GM18861 (cell line): ENCODE data around the gene MRFAP1.
"Not testable (repeated sequence)": the region's sequence is repeated elsewhere in the genome, so short reads cannot be mapped to it uniquely, and the experiment has no call there.

ENCODE experiments used
- ATAC-seq: cut with Tn5 transposase; IDR thresholded peaks from one replicate; pipeline ENCODE4 v1.9.1; 2021; ENCODE audit not compliant: unreplicated experiment

Gene MRFAP1

GRCh38 chr4:6610856-6611430 is 29.5 kb upstream of the MRFAP1 start:
- ATAC-seq, result no peak

- no peak for ATAC-seq
Measured at GRCh38 chr4:6612961-6613675, 27.4 kb upstream of the MRFAP1 start.

DNA sequence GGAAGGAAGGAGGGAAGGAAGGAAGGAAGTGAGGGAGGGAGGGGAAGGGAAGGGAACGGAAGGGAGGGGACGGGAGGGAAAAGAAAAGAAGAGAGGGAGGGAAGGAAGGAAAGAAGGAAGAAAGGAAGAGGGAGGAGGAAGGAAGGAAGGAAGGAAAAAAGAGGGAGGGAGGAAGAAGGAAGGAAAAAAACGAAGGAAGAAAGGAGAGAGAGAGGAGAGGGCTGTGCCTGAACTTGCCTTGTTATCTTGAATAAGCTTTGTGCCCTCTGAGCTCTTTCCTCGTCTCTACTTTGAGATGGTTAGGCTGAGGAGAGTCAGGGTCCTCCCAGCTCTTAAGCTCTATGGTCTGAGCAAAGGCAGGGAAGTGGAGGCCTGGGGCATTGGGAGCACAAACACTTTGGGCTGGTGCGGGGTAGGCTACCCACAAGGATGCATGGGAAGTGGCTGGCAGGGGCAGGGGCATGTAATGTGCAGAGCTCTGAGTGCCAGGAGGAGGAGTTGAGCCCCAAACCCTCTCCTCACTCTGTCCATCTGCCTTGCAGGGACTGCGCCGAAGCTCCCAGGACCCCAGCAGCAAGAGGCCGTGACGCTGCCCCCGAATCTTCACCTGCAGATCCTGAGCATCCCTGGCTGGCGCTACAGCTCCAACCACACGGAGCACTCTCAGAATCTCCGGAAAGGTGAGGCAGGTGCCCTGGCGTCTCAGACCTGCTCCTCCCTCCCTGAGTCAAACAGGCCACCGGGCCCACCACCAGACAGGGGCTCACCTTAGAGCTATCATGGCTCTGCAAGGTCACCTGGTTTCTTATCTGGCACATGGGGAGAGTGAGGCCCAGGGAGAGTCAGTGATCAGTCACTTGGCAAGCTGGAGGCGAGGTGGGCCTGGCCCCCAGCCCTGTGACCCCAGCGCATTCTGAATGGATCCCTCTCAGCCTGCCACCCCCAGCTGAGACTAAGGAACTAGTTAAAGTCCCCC is 26.5 kb upstream of the MRFAP1 start:
- ATAC-seq, result no peak

DNA sequence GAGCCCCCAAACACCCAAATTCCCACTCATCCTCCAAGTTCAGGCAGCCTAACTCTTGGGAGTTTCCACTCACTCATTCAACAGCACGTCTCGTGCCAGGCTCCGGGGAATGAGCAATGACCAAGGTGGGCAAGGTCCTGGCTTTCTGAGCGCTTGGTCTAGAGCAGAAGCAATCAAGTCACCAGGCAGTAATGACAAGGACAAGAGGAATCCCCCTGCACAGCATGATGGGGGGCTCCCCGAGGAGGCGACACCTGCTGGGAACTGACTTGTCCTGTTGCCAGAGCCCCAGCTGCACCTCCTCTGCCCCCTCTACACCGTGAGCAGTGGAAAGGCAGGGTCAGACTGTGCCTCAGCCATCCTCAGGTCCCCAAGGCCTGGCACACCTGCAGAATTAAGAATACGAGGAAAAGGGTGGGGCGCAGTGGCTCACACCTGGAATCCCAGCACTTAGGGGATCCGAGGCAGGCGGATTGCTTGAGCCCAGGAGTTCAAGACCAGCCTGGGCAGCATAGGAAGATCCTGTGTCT is 25.7 kb upstream of the MRFAP1 start:
- ATAC-seq, result no peak

GRCh38 chr4:6616087-6616995 is 24.1 kb upstream of the MRFAP1 start:
- no peak for ATAC-seq

DNA sequence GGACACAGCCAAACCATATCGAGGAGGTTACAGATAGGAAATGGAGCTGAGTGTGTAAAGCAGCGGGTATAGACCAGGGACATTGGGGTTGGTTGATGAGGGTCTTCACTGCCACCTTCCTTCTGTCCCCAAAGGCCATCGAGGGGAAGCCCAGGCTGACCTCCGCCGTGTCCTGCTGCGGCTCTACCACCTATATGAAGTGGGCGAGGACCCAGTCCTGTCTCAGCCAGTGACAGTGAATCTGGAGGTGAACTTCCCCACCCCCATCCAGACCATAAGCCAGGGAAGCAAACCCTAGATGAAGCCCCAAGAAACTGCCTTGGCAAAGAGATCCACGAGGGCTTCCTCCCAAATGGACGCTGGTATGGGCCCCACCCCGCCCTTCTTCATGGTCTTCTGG is 23.2 kb upstream of the MRFAP1 start:
- no peak for ATAC-seq

DNA sequence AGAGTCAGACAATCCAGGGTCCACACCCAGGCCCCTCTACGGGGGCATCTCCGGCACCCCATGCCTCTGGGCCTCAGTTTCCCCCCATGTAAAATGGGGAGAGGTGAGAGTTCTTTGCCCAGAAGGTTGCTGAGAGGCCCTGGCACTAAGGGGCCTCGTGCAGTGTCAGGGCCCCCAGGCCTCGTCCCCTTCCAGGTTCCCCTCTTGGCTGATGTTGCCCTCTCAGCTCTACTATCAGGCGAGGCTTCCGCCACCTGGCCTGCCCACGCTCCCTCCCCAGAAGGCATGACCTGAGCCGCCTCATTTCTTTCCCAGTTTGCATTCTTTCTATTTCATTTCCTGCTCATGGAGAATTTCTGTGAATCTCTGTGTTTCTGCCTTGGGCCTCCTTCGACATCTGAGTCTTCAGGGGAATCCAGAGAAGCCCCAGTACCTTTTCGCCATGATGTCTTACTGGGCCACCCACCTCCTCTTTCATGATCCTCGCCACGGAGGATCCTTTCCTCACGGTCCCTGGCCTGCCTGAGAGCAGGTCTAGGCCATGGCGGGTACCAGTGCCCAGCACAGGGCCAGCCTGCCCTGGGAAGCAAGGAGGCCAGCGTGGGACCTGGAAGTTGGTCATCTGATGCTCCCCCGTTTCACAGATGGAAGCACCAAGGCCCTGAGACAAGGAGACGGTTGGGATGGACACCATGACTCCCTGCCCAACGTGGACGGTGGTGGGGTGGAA is 21.9 kb upstream of the MRFAP1 start:
- no peak for ATAC-seq

- no peak for ATAC-seq
Measured at GRCh38 chr4:6619116-6619465, 21.4 kb upstream of the MRFAP1 start.

DNA sequence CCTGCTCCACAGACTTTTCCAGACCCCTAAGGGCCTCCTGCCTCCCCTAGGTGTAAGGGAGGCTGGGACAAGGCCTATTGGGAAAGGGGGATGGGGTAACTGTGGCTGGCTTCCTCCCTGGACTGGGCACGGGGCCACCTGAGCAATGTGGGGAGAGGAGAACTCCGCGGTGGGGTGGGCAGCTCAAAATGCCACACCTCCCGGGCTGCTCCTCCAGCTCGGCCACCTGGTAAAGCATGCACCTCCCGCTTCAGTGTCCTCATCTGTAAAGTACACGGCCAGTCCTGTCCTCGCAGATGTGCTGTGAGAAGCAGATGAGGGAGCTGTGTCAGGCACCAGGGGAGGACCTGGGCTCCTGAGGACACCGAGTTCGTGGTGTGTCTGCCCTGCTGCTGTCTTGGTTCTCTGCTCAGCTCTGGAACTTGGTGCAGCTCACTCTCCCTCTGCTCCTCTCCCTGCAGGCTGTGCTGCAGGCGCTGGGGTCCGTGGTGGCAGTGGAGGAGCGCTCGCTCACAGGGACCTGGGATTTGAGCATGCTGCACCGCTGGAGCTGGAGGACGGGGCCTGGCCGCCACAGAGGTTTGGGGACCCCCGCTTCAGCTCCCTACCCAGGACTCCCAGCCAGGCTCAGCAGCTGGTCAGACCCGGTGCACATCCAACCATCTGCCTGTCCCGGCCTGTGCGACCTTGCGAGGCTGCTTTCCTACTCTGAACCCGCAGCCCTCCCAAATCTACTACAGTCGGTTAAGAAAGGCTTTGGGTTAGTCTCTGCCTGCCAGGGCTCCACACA is 20.8 kb upstream of the MRFAP1 start:
- no peak for ATAC-seq

DNA sequence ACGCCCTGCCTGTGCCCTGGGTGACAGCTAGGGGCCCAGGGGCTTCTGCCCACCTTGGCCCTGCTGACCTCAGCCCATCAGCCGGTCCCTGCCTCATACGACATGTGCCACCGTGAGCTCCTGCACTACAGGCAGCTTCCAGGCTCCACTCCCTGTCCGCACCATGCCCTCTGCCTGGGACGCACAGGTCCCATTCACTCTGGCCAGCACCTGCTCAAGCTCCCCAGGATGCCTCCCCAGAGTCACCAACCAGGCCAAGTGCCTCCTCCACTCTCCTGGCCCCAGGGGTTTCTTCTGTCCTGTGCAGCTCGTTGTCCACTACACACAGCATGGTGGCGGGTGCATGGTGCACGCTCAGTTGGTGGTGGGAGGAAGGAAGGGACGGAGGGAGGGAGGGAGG is 20.2 kb upstream of the MRFAP1 start:
- no peak for ATAC-seq

- no peak for ATAC-seq
Measured at GRCh38 chr4:6620891-6621555, 19.5 kb upstream of the MRFAP1 start.

DNA sequence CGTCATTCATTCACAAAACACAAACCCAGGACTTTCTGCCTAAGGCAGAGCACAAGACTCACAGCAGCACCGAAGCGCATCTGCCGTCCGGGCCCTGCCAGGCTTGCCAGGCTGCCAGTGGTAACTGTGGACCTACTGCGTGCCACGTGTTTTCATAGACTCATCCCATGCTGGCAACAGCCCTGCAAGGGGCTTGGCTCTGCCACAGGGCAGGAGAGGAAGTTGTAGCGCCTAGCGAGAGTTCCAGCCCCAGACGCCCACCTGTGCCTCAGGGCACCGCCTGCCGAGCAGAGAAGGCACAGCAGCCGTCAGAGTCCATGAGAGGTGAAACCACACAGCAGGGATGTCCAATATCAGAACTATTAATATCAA is 18.9 kb upstream of the MRFAP1 start:
- no peak for ATAC-seq

DNA sequence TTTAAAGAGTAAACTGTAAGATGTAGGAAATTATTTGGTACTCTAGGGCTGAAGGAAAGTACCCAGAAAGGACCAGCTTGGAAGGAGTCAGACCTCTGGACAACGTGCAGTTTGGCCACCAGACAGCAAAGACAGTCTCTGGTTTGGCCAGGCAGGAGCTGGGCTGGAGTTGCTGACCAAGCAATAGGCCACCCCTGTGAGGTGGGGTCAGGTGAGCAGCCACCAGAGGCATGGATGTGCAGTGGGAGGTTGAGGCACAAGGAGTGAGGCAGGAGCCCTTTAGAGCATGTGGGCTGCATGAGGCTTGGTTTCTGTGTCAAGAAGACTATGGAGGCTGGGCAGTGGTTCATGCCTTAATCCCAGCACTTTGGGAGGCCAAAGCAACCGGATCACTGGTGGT is 17.7 kb upstream of the MRFAP1 start:
- ATAC-seq, result no peak

GRCh38 chr4:6625256-6625655 is 15.2 kb upstream of the MRFAP1 start:
- ATAC-seq, result no peak

DNA sequence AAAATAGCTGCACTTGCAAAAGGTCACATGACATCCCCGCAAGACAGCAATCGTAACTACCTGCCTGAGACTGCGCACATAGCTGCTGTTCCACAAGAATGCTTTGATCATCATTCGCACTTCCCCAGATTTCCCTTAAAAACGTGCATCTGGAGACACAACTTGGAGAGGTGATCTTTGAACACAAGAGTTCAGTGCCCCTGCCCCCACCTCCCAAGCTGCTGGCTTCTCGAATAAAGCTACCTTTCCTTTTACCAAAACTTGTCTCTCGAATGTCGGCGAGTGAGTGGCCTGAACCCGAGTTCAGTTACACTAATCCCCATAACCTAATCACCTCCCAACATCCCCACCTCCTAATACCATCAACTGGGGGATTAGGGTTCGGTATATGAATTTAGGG is 14.4 kb upstream of the MRFAP1 start:
- no peak for ATAC-seq

DNA sequence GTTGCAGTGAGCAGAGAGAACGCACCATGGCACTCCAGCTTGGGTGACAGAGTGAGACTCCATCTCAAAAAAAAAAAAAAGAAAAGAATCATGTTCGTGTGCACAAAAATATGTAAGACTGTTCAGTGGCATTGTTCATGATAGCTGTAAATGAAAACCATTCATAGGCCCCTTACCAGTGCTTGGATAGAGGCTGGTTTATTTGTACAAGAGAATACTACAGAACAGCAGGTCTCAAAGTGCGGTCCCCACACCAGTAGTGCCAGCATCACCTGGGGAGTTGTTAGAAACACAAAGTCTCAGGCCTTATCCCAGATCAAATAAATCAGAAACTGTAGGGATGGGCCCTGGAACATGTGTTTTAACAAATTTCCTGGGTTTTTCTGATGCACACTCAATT is 12.7 kb upstream of the MRFAP1 start:
- no peak for ATAC-seq

- not testable (repeated sequence) for ATAC-seq
Measured at GRCh38 chr4:6628484-6628883, 12.0 kb upstream of the MRFAP1 start.

DNA sequence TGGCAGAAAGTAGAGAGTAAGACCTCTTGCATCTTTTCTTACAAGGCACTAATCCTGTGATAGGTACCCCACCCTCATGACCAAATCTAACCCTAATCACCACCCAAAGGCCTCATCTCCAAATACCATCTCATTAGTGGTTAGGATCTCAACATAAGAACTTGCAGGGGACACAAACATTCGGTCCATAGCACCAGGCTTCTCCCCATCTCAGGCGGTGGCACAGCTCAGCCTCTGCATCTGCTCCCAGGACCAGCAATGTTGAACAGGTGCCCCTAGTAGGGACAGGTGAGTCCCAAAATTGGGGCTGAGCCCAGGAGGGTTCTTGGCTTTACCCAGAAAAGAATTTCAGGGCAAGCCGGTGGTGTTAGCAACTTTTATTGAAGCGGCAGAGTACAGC is 8.4 kb upstream of the MRFAP1 start:
- ATAC-seq, result no peak
